ENCODE measurements around the gene EFNA4.

EFNA4 gene

GRCh38 chr1:155049651-155050559, 13.6 kb upstream of the EFNA4 start (continued):
- no peak for TF ChIP-seq HOXD13 (CRISPR knock-in tag; IDR thresholded peaks at IDR 0.05; ENCODE audit: borderline replicate concordance)
- TF ChIP-seq ZNF473 (tag by site-specific recombination; IDR thresholded peaks at IDR 0.05) = no peak
- TF ChIP-seq ZNF561 (tag by site-specific recombination; IDR thresholded peaks at IDR 0.05; ENCODE audit: borderline replicate concordance) = peak; percentile 72; the same call in 1 of the 2 replicates
- TF ChIP-seq ZBTB48 (tag by site-specific recombination; IDR thresholded peaks at IDR 0.05) = peak; percentile 41; the same call in 1 of the 2 replicates
- TF ChIP-seq ZNF366 (tag by site-specific recombination; conservative IDR thresholded peaks at IDR 0.05) = peak; percentile 86
- no peak for TF ChIP-seq ZNF221 (tag by site-specific recombination; IDR thresholded peaks at IDR 0.05; ENCODE audit: borderline replicate concordance)
- TF ChIP-seq, protein P1, sequence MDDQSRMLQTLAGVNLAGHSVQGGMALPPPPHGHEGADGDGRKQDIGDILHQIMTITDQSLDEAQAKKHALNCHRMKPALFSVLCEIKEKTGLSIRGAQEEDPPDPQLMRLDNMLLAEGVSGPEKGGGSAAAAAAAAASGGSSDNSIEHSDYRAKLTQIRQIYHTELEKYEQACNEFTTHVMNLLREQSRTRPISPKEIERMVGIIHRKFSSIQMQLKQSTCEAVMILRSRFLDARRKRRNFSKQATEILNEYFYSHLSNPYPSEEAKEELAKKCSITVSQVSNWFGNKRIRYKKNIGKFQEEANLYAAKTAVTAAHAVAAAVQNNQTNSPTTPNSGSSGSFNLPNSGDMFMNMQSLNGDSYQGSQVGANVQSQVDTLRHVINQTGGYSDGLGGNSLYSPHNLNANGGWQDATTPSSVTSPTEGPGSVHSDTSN (CRISPR knock-in tag; IDR thresholded peaks at IDR 0.05) = no peak
- TF ChIP-seq BCL6B (tag by site-specific recombination; IDR thresholded peaks at IDR 0.05) = no peak
- TF ChIP-seq ZNF670 (tag by site-specific recombination; IDR thresholded peaks at IDR 0.05; ENCODE audit: low read depth) = no peak
- 0 out of 2 replicates have a peak, but pooled peaks have one; percentile 58 for TF ChIP-seq ZNF843 (tag by site-specific recombination; IDR thresholded peaks at IDR 0.05)
- TF ChIP-seq, protein P2, sequence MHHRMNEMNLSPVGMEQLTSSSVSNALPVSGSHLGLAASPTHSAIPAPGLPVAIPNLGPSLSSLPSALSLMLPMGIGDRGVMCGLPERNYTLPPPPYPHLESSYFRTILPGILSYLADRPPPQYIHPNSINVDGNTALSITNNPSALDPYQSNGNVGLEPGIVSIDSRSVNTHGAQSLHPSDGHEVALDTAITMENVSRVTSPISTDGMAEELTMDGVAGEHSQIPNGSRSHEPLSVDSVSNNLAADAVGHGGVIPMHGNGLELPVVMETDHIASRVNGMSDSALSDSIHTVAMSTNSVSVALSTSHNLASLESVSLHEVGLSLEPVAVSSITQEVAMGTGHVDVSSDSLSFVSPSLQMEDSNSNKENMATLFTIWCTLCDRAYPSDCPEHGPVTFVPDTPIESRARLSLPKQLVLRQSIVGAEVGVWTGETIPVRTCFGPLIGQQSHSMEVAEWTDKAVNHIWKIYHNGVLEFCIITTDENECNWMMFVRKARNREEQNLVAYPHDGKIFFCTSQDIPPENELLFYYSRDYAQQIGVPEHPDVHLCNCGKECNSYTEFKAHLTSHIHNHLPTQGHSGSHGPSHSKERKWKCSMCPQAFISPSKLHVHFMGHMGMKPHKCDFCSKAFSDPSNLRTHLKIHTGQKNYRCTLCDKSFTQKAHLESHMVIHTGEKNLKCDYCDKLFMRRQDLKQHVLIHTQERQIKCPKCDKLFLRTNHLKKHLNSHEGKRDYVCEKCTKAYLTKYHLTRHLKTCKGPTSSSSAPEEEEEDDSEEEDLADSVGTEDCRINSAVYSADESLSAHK (tag by site-specific recombination; IDR thresholded peaks at IDR 0.05) = 0 out of 2 replicates have a peak, but pooled peaks have one; percentile 7

- H3K27ac ChIP-seq (ENCODE audit: extremely low read depth, low read depth, low read length) = peak within 1 kb of the TSS; percentile 78; the same call in 1 of the 2 replicates
- H3K9me3 ChIP-seq (ENCODE audit: control insufficient read depth, insufficient read depth, low read depth, low read length) = no peaks in the 10 kb centered on the region
- peaks cover 9% of the 10 kb centered on the region for H3K4me1 ChIP-seq (ENCODE audit: control insufficient read depth, insufficient read depth, low read length)
- H3K4me3 ChIP-seq (ENCODE audit: low read depth, low read length) = peak within 1 kb of the TSS; percentile 66
- CTCF ChIA-PET = interaction anchor here (0.6 to 3.6 kb wide), 26 partner anchors 9 to 822 kb away, joined by 3 to 32 read pairs (median 4); partner anchors contain the start of genes PBXIP1 and ZBTB7B
- POLR2A ChIA-PET = interaction anchor here (0.6 to 1.6 kb wide), 19 partner anchors 9 to 390 kb away, joined by 3 to 10 read pairs (median 4); partner anchors contain the start of genes EFNA3, FLAD1, KRTCAP2 and PBXIP1
- H3K36me3 ChIP-seq (ENCODE audit: control insufficient read depth in 2 of 2, insufficient read depth in 1 of 2, low read length in 2 of 2) = peaks cover 0 to 20% of the 10 kb centered on the region in 2 experiments; a peak in 1 of 3 replicates
- TF ChIP-seq TSHZ1 (tag by site-specific recombination; IDR thresholded peaks at IDR 0.05; ENCODE audit: borderline replicate concordance) = no peak; the same call in 1 of the 2 replicates
- TF ChIP-seq ZNF280D (tag by site-specific recombination; IDR thresholded peaks at IDR 0.05) = 0 out of 2 replicates have a peak, but pooled peaks have one; percentile 50
- peak; percentile 53; the same call in 1 of the 2 replicates for TF ChIP-seq ZNF394 (tag by site-specific recombination; IDR thresholded peaks at IDR 0.05; ENCODE audit: borderline replicate concordance)
- TF ChIP-seq, protein P3, sequence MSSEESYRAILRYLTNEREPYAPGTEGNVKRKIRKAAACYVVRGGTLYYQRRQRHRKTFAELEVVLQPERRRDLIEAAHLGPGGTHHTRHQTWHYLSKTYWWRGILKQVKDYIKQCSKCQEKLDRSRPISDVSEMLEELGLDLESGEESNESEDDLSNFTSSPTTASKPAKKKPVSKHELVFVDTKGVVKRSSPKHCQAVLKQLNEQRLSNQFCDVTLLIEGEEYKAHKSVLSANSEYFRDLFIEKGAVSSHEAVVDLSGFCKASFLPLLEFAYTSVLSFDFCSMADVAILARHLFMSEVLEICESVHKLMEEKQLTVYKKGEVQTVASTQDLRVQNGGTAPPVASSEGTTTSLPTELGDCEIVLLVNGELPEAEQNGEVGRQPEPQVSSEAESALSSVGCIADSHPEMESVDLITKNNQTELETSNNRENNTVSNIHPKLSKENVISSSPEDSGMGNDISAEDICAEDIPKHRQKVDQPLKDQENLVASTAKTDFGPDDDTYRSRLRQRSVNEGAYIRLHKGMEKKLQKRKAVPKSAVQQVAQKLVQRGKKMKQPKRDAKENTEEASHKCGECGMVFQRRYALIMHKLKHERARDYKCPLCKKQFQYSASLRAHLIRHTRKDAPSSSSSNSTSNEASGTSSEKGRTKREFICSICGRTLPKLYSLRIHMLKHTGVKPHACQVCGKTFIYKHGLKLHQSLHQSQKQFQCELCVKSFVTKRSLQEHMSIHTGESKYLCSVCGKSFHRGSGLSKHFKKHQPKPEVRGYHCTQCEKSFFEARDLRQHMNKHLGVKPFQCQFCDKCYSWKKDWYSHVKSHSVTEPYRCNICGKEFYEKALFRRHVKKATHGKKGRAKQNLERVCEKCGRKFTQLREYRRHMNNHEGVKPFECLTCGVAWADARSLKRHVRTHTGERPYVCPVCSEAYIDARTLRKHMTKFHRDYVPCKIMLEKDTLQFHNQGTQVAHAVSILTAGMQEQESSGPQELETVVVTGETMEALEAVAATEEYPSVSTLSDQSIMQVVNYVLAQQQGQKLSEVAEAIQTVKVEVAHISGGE (tag by site-specific recombination; conservative IDR thresholded peaks at IDR 0.05; ENCODE audit: low read depth) = peak; percentile 46
- peak; percentile 91 for TF ChIP-seq ZNF501 (tag by site-specific recombination; IDR thresholded peaks at IDR 0.05)
These were observed 12.8 kb upstream of the EFNA4 start, which contains the start of gene ADAM15 for GRCh38 chr1:155050560-155051341. TSS of gene ADAM15 (plus strand) at chr1:155051316. CDS start at chr1:155051387, 71 bp downstream.
